Transverse colon (tissue), 4 donors: ENCODE data around the gene C1QA.

Experiments
- EP300 ChIP-seq: sonication (generic); formaldehyde crosslinking; IDR thresholded peaks from one replicate; pipeline ENCODE4 v1.6.1; 2017; ENCODE audit warnings: antibody characterized with exemption, low read depth
- POLR2A ChIP-seq: fragments of 450-650 bp; IDR thresholded peaks from one replicate; pipeline ENCODE4 v1.6.1; 2016; ENCODE audit warnings: antibody characterized with exemption, mild to moderate bottlenecking, moderate library complexity
- POLR2AphosphoS5 ChIP-seq, 3 donors: sonication (generic); formaldehyde crosslinking; IDR thresholded peaks; one replicate each; pipeline ENCODE4 v1.6.1; 2016; ENCODE audit warnings: antibody characterized with exemption in 3 of 3
- TF ChIP-seq, protein P1 (sequence below), 5 experiments: fragments of 200-600 bp in 3 of 5; fragments of 450-650 bp in 2 of 5; sonication (generic) in 3 of 5; IDR thresholded peaks; 1 replicate in 2 of 5; 2 replicates in 3 of 5; pipeline ENCODE4 v1.5.1; 2016 to 2017; ENCODE audit warnings: antibody characterized with exemption in 5 of 5, inconsistent platforms in 3 of 5, mild to moderate bottlenecking in 2 of 5, moderate library complexity in 1 of 5

DNA sequence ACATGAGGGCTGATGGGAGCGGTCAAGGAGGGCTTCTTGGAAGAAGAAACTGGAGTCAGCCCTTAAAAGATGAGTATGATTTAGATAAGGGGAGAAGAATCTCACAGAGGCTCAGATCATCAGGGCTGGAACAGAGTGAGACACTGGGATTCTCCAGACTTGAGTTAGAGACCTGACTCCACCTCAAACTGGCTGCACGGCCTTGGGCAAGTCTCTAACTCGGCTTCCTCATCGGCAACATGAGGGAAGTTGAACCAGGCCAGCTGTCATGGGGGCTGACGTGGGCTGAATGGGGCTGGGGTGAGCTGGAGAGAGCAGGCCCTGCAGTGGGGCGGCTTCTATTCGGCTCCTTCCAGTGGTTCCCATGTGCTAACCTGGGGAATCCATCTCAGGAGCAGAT is 9.5 kb downstream of the C1QA start:
- peak in 1 of 3 donors; percentile 11 for TF ChIP-seq POLR2AphosphoS5 (IDR thresholded peaks at IDR 0.05)
- TF ChIP-seq, protein P1, sequence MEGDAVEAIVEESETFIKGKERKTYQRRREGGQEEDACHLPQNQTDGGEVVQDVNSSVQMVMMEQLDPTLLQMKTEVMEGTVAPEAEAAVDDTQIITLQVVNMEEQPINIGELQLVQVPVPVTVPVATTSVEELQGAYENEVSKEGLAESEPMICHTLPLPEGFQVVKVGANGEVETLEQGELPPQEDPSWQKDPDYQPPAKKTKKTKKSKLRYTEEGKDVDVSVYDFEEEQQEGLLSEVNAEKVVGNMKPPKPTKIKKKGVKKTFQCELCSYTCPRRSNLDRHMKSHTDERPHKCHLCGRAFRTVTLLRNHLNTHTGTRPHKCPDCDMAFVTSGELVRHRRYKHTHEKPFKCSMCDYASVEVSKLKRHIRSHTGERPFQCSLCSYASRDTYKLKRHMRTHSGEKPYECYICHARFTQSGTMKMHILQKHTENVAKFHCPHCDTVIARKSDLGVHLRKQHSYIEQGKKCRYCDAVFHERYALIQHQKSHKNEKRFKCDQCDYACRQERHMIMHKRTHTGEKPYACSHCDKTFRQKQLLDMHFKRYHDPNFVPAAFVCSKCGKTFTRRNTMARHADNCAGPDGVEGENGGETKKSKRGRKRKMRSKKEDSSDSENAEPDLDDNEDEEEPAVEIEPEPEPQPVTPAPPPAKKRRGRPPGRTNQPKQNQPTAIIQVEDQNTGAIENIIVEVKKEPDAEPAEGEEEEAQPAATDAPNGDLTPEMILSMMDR (IDR thresholded peaks at IDR 0.05): no peak
- TF ChIP-seq POLR2A: peak; percentile 33
- no peak for TF ChIP-seq EP300
